ENCODE results near the gene KCNC4.

DNA sequence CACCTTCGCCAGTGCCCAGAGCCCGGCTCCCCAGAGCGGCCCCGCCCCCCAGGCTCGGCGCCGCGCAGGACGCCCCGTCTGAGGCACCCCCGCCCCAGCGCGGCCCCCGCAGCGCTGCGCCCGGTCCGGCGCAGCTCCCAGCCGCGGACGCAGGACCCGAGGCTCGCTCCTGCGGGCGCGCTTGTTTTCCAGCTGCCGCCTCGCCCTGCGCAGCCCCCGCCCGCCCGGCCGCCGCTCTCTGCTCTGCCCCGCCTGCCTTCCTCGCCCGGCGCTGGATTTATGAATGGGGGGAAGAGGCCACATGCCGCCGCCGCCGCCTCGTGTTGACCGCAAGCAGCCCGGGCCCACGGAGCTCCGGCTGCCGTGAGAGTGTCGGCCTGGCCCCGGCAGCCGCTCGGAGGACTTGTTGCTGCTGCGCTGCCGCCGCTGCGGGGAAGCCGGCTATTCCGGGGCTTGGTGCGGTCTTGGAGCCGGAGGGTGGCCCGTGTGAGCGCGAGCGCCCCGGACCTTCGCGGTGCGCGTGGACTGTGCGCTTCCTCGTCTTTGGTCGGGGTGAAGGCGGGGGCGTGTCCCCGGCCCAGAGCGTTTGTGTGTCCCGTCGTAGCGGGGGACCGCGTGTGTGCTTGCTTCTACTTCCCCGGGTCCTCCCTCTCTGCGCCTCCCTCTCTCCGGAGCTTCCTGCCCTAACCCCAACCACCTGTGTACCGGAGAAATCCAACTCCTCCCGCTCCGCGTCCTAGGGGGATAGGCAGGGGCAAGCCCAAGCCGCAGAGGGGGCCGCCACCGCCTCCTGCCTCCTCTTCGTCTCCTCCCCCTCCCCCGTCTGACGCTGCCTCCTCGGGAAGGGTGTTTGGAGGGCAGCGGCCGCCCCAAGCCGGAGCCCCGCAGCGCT is 736 bp downstream of the KCNC4 start:
- TF ChIP-seq POLR2AphosphoS5 (IDR thresholded peaks at IDR 0.05) (no peak), POLR2A (IDR thresholded peaks at IDR 0.05) (no peak)
- TF ChIP-seq, protein P1, sequence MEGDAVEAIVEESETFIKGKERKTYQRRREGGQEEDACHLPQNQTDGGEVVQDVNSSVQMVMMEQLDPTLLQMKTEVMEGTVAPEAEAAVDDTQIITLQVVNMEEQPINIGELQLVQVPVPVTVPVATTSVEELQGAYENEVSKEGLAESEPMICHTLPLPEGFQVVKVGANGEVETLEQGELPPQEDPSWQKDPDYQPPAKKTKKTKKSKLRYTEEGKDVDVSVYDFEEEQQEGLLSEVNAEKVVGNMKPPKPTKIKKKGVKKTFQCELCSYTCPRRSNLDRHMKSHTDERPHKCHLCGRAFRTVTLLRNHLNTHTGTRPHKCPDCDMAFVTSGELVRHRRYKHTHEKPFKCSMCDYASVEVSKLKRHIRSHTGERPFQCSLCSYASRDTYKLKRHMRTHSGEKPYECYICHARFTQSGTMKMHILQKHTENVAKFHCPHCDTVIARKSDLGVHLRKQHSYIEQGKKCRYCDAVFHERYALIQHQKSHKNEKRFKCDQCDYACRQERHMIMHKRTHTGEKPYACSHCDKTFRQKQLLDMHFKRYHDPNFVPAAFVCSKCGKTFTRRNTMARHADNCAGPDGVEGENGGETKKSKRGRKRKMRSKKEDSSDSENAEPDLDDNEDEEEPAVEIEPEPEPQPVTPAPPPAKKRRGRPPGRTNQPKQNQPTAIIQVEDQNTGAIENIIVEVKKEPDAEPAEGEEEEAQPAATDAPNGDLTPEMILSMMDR (IDR thresholded peaks at IDR 0.05), result no peak
